NCI-H774 (cell line): ENCODE results near the gene SLC22A16.
"Not testable (repeated sequence)": the region's sequence is repeated elsewhere in the genome, so short reads cannot be mapped to it uniquely, and the experiment has no call there.

ENCODE experiments used
- DNase-seq: peaks from one replicate; lab custom pipeline; 2025; lab: John Stamatoyannopoulos, UW

The SLC22A16 gene

GRCh38 chr6:110476046-110476849 is at the start of gene SLC22A16:
Gene SLC22A16, minus strand, starts transcription at chr6:110476613. Its CDS starts 39 bp downstream, at chr6:110476574.
- peak; percentile 15 for DNase-seq

- DNase-seq, result no peak
Measured at GRCh38 chr6:110525001-110525400, 48.6 kb upstream of the SLC22A16 start.

GRCh38 chr6:110524305-110524704 is 47.9 kb upstream of the SLC22A16 start:
- peak; percentile 85 for DNase-seq

- no peak for DNase-seq
Measured at GRCh38 chr6:110523451-110524021, 47.1 kb upstream of the SLC22A16 start.

GRCh38 chr6:110522427-110522826 is 46.0 kb upstream of the SLC22A16 start:
- DNase-seq, result no peak

- DNase-seq, result no peak
Measured at GRCh38 chr6:110520992-110521543, 44.7 kb upstream of the SLC22A16 start.

GRCh38 chr6:110520209-110520965 is 44.0 kb upstream of the SLC22A16 start:
- DNase-seq, result no peak

GRCh38 chr6:110517601-110518281 is 41.3 kb upstream of the SLC22A16 start:
- DNase-seq, result no peak

- no peak for DNase-seq
Measured at GRCh38 chr6:110517034-110517433, 40.6 kb upstream of the SLC22A16 start.

- no peak for DNase-seq
Measured at GRCh38 chr6:110514818-110515217, 38.4 kb upstream of the SLC22A16 start.

GRCh38 chr6:110512991-110513390 is 36.6 kb upstream of the SLC22A16 start:
- peak; percentile 55 for DNase-seq

GRCh38 chr6:110512549-110512948 is 36.1 kb upstream of the SLC22A16 start:
- not testable (repeated sequence) for DNase-seq

- no peak for DNase-seq
Measured at GRCh38 chr6:110511401-110511800, 35.0 kb upstream of the SLC22A16 start.

- no peak for DNase-seq
Measured at GRCh38 chr6:110509617-110510241, 33.3 kb upstream of the SLC22A16 start.

GRCh38 chr6:110504891-110505290 is 28.5 kb upstream of the SLC22A16 start:
- not testable (repeated sequence) for DNase-seq

- no peak for DNase-seq
Measured at GRCh38 chr6:110495949-110496348, 19.5 kb upstream of the SLC22A16 start.

GRCh38 chr6:110493253-110493800 is 16.9 kb upstream of the SLC22A16 start:
- peak; percentile 88 for DNase-seq

GRCh38 chr6:110492584-110492983 is 16.2 kb upstream of the SLC22A16 start:
- DNase-seq, result no peak

- DNase-seq, result no peak
Measured at GRCh38 chr6:110491644-110492317, 15.4 kb upstream of the SLC22A16 start.

GRCh38 chr6:110491299-110491643 is 14.9 kb upstream of the SLC22A16 start:
- DNase-seq, result no peak

GRCh38 chr6:110490110-110490509 is 13.7 kb upstream of the SLC22A16 start:
- no peak for DNase-seq
